PC-9 (cell line): ENCODE data around the gene SYNE1. TPM values are rescaled to one million over a fixed set of nuclear protein-coding genes. Genes with fewer than 3 reads are reported as not detected.
"Not testable (repeated sequence)": the region's sequence is repeated elsewhere in the genome, so short reads cannot be mapped to it uniquely, and the experiment has no call there.

Experiments used
- BruUV-seq: library from RNA; stranded (reverse); fragments of 400-500 nt; replicated peaks from 2 replicates; lab custom pipeline; 2021; lab: Mats Ljungman, UMichigan
- CTCF ChIA-PET: fragments of 300-600 bp; sonication (Branson Sonifier 250); formaldehyde crosslinking; loops from one replicate; lab custom pipeline; 2022; ENCODE audit warnings: antibody characterized with exemption; lab: Charles Lee
- POLR2A ChIA-PET: fragments of 300-600 bp; sonication (Branson Sonifier 250); formaldehyde crosslinking; loops from one replicate; lab custom pipeline; 2022; ENCODE audit warnings: antibody characterized with exemption; ENCODE audit not compliant: unreplicated experiment; lab: Charles Lee
- DNase-seq, 2 experiments: peaks; one replicate each; pipeline versions ENCODE4 v3.0.0 to v3.0.0-alpha.2; 2015 to 2022; ENCODE audit warnings: mixed read lengths in 1 of 2
- H2AFZ ChIP-seq: fragments of 200-600 bp; sonication (generic); 2 replicates; pipeline ENCODE4 v1.8.1; 2017; ENCODE audit warnings: antibody characterized with exemption
- H3F3A ChIP-seq: fragments of 200-600 bp; sonication (generic); 2 replicates; pipeline ENCODE4 v1.8.1; 2017; ENCODE audit warnings: antibody characterized with exemption, mild to moderate bottlenecking, low read depth; ENCODE audit not compliant: insufficient read depth
- H3K27ac ChIP-seq: fragments of 200-600 bp; sonication (generic); 2 replicates; pipeline ENCODE4 v1.6.1; 2016; ENCODE audit warnings: mixed run types
- H3K27me3 ChIP-seq: fragments of 200-600 bp; sonication (generic); 2 replicates; pipeline ENCODE4 v1.6.1; 2016; ENCODE audit warnings: low read depth, mixed run types; ENCODE audit not compliant: insufficient read depth
- H3K36me3 ChIP-seq: fragments of 200-600 bp; sonication (generic); 2 replicates; pipeline ENCODE4 v1.6.1; 2016; ENCODE audit warnings: low read depth, mixed run types
- H3K4me1 ChIP-seq: fragments of 200-600 bp; sonication (generic); replicated peaks from 2 replicates; pipeline ENCODE4 v1.6.1; 2016; ENCODE audit warnings: mixed run types; ENCODE audit not compliant: insufficient read depth
- H3K4me2 ChIP-seq: fragments of 200-600 bp; sonication (generic); 2 replicates; pipeline ENCODE4 v1.6.1; 2017; ENCODE audit warnings: mixed run types
- H3K4me3 ChIP-seq: fragments of 200-600 bp; sonication (generic); 2 replicates; pipeline ENCODE4 v1.6.1; 2016; ENCODE audit warnings: mixed run types
- H3K79me2 ChIP-seq: fragments of 200-600 bp; sonication (generic); 2 replicates; pipeline ENCODE4 v1.6.1; 2017; ENCODE audit warnings: low read depth, mixed run types
- H3K9me2 ChIP-seq: fragments of 200-600 bp; sonication (generic); 2 replicates; pipeline ENCODE4 v1.8.1; 2017; ENCODE audit warnings: mild to moderate bottlenecking; ENCODE audit not compliant: insufficient read depth
- H3K9me3 ChIP-seq: fragments of 200-600 bp; sonication (generic); 2 replicates; pipeline ENCODE4 v1.8.1; 2016; ENCODE audit warnings: low read depth; ENCODE audit not compliant: insufficient read depth
- H4K20me1 ChIP-seq: fragments of 200-600 bp; sonication (generic); 2 replicates; pipeline ENCODE4 v1.8.1; 2017; ENCODE audit not compliant: insufficient read depth
- CTCF ChIP-seq: fragments of 200-600 bp; sonication (generic); conservative IDR thresholded peaks from 2 replicates; pipeline ENCODE4 v1.6.1; 2017; ENCODE audit warnings: mixed run types, antibody characterized with exemption, mild to moderate bottlenecking, moderate library complexity
- EZH2 ChIP-seq: fragments of 200-600 bp; sonication (generic); IDR thresholded peaks from 2 replicates; pipeline ENCODE4 v1.8.0; 2017; ENCODE audit warnings: antibody characterized with exemption, low read depth
- intact Hi-C: fragments of 100-400 bp; cut with micrococcal nuclease; formaldehyde crosslinking; loops from one replicate; pipeline ENCODE4 v1.10.0; 2022; ENCODE audit not compliant: unreplicated experiment
- total RNA-seq: library from RNA; stranded (reverse); gene quantifications from 2 replicates; pipeline ENCODE4 v1.2.3, GENCODE V29; 2021

The SYNE1 gene
- total RNA-seq, 1 experiment from 2014 or later, result 13.4 TPM

GRCh38 chr6:152334555-152334954, 302.6 kb downstream of the SYNE1 start:
- BruUV-seq, result no TSS peak
- Histone ChIP-seq H3K4me2 (no peak overlapping the region), H3K4me1 (no peaks in the 10 kb centered on the region), H3K27me3 (no peaks in the 10 kb centered on the region), H4K20me1 (no peaks in the 10 kb centered on the region), H3K79me2 (no peaks in the 10 kb centered on the region), H3F3A (no peaks in the 10 kb centered on the region), H3K4me3 (no peak overlapping the region), H3K9me3 (no peaks in the 10 kb centered on the region), H3K9me2 (no peaks in the 10 kb centered on the region), H3K36me3 (no peaks in the 10 kb centered on the region), H3K27ac (no peak overlapping the region), H2AFZ (no peak overlapping the region)
- no peak for DNase-seq
- intact Hi-C loops, result no loop called here
- no peak for TF ChIP-seq EZH2
- TF ChIP-seq CTCF, result no peak
- ChIA-PET CTCF (no interaction called here), POLR2A (no interaction called here)

GRCh38 chr6:152330961-152331360, 306.2 kb downstream of the SYNE1 start:
- no TSS peak for BruUV-seq
- no peak overlapping the region for H3K27ac ChIP-seq
- intact Hi-C loops, result no loop called here
- POLR2A ChIA-PET, result no interaction called here
- no peak for DNase-seq
- H3K4me3 ChIP-seq, result no peak overlapping the region
- H3K4me1 ChIP-seq, result no peaks in the 10 kb centered on the region
- H3K36me3 ChIP-seq, result no peaks in the 10 kb centered on the region
- H3F3A ChIP-seq, result no peaks in the 10 kb centered on the region
- no peaks in the 10 kb centered on the region for H3K9me2 ChIP-seq
- no peaks in the 10 kb centered on the region for H3K27me3 ChIP-seq
- TF ChIP-seq CTCF (no peak), EZH2 (no peak)
- H4K20me1 ChIP-seq, result no peaks in the 10 kb centered on the region
- no peaks in the 10 kb centered on the region for H3K79me2 ChIP-seq
- H3K4me2 ChIP-seq, result no peak overlapping the region
- no peak overlapping the region for H2AFZ ChIP-seq
- H3K9me3 ChIP-seq, result no peaks in the 10 kb centered on the region
- CTCF ChIA-PET, result no interaction called here

- Histone ChIP-seq H2AFZ (no peak overlapping the region), H3K9me3 (no peaks in the 10 kb centered on the region; the same call in 1 of the 2 replicates), H3K36me3 (no peaks in the 10 kb centered on the region), H3K4me1 (no peaks in the 10 kb centered on the region), H4K20me1 (no peaks in the 10 kb centered on the region), H3K4me2 (no peak overlapping the region), H3K4me3 (no peak overlapping the region), H3K27me3 (no peaks in the 10 kb centered on the region), H3K27ac (no peak overlapping the region), H3K9me2 (no peaks in the 10 kb centered on the region), H3K79me2 (no peaks in the 10 kb centered on the region), H3F3A (no peaks in the 10 kb centered on the region)
- intact Hi-C loops, result no loop called here
- POLR2A ChIA-PET, result no interaction called here
- TF ChIP-seq CTCF, result no peak
- no peak for TF ChIP-seq EZH2
- BruUV-seq, result no TSS peak
- no peak for DNase-seq
- CTCF ChIA-PET, result no interaction called here
Measured at GRCh38 chr6:152329638-152330448, 307.3 kb downstream of the SYNE1 start.

GRCh38 chr6:152328200-152328599, 309.0 kb downstream of the SYNE1 start:
- H3F3A ChIP-seq, H3K9me2 ChIP-seq, H3K27ac ChIP-seq, H3K9me3 ChIP-seq, H3K4me1 ChIP-seq, DNase-seq, intact Hi-C loops, H4K20me1 ChIP-seq, H3K36me3 ChIP-seq, H3K79me2 ChIP-seq, POLR2A ChIA-PET, H3K27me3 ChIP-seq, BruUV-seq, H3K4me2 ChIP-seq, H2AFZ ChIP-seq, H3K4me3 ChIP-seq, CTCF ChIA-PET: not testable (repeated sequence)
